ENCODE data around the gene SCP2. TPM values are rescaled to one million over a fixed set of nuclear protein-coding genes. Genes with fewer than 3 reads are reported as not detected.
"Not testable (repeated sequence)": the region's sequence is repeated elsewhere in the genome, so short reads cannot be mapped to it uniquely, and the experiment has no call there.

Gene SCP2
- polyA plus RNA-seq, 1 donor, result 76.4 TPM

- DNase-seq, result no peak
These were observed 9.9 kb upstream of the SCP2 start for GRCh38 chr1:52917156-52917555.

GRCh38 chr1:52917581-52917980, 9.5 kb upstream of the SCP2 start:
- no peak for DNase-seq

DNA sequence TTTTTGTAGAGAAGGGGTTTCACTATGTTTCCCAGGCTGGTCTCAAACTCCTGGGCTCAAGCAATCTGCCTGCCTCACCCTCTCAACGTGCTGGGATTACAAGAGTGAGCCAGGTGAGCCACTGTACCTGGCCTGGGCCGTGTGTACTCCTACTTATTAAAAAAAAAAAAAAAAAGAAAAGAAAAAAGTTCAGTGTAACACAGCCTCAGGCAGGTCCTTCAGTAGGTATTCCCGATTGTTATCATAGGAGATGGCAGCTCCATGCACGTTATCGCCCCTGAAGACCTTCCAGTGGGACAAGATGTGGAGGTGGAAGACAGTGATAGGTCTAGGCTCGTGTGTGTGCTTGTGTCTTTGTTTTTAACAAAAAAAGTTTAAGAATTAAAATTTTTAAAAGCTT, 8.9 kb upstream of the SCP2 start:
- DNase-seq, result no peak

DNA sequence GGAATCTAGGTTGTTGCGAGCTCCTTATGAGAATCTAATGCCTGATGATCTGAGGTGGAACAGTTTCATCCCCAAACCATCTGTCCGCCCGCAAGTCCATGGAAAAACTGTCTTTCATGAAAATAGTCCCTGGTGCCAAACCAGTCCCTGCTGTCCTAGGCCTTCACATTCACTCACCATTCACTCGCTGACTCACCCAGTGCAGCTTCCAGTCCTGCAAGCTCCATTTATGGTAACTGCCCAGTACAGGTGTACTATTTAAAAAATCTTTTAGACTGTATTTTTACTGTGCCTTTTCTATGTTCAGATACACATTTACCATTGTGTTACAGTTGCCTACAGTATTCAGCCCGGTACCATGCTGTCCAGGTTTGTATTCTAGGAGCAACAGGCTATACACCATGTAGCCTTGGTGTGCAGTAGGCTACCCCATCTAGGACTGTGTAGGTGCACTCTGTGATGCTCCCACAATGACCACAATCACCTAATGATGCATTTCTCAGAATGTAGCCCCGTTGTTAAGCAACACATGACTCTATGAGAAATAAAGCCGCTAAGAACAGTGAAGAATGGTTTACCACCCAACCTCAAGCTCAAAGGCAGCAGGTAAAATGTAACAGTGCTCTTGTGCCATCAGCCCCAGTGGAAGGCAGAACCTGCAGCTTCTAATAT, 7.9 kb upstream of the SCP2 start:
- DNase-seq, result no peak

GRCh38 chr1:52919723-52920483, 7.2 kb upstream of the SCP2 start:
- no peak for DNase-seq

DNA sequence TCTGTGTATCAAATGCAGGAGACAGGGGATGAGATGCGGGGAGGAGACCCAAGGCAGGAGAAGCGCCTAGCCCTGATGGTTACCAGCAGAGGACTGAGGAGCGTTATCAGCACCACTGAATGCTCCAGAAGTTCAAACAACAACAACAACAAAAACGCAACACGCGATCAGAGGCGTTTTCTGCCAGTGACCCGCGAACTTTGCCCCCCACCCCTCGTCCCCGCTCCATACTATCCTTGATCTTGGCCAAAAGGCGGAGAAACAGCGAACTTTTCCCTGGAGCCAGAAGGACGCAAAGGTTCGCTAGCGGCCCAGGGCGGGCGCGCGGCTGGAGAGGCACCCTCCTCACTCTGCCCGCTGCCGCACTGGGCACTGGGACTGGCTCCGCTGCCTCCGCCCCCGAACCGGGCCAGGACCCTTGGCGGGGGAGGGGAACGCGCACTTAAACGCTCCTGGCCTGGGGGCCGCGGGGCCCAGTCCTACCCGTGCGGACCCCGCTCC, 6.2 kb upstream of the SCP2 start:
- no peak for DNase-seq

GRCh38 chr1:52925571-52926005, 1.5 kb upstream of the SCP2 start:
- no peak for DNase-seq

- DNase-seq, result no peak
These were observed 238 bp upstream of the SCP2 start for GRCh38 chr1:52926864-52927211.

DNA sequence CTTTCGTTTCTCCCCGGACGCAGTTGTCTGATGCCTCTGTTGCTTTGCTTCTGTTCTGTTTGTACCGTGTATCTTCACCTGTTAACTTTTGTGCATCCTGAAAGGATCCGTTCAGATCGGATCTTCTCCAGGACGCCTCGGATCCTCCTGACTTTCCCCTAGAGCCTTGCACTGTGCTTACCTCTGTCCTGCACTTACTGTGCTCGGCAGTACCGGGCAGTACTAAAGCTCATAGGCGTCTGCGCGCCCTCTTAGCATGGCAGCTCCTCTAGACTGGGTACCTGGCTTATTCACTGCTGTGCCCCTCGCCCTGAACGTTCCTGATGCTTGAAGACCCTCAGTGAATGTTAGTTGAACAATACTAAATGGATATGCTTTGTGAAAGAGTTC, 934 bp downstream of the SCP2 start:
- no peak for DNase-seq

GRCh38 chr1:52929019-52929418, 1.9 kb downstream of the SCP2 start:
- no peak for DNase-seq

- no peak for DNase-seq
These were observed 10.5 kb downstream of the SCP2 start for GRCh38 chr1:52937433-52938182.

GRCh38 chr1:52938183-52938451, 11.0 kb downstream of the SCP2 start:
- DNase-seq, result no peak

DNA sequence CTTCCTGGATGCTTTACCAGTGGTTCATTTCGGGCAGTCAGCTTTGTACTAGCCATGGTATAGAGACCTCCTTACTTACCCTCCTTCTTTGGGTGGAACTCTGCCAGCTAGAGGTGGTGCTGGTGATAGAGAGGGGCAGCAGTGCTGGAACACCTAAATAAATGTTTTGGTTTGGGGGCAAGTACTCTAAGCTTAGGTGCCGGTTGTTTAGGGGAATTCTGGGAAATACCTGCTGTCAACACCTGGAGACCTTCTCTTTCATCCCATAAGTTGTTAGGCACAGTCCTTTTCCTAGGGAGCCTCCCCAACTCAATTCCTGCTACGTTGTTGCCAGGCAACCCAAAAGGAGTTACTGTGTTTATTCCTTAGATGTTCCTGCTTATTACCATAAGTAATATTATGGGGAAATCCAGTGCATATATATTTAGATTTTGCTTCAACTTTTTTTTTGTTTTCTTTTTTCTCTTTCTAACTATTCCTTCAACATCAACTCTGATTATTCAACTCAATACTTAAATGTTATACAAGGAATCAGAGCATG, 16.9 kb downstream of the SCP2 start:
- no peak for DNase-seq

DNA sequence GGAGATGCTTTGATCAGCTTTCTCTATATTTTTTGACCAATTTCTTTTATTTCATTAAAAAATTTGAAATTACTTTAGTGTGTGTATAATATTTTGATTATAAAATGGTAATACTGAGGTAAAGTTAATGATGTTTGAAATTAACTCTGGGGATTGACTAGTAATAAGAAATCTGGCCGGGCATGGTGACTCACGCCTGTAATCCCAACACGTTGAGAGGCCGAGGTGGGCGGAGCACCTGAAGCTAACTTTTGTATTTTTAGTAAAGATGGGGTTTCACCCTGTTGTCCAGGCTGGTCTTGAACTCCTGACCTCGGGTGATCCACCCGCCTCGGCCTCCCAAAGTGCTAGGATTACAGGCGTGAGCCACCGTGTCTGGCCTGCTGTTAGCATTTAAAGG, 17.5 kb downstream of the SCP2 start:
- DNase-seq, result no peak

DNA sequence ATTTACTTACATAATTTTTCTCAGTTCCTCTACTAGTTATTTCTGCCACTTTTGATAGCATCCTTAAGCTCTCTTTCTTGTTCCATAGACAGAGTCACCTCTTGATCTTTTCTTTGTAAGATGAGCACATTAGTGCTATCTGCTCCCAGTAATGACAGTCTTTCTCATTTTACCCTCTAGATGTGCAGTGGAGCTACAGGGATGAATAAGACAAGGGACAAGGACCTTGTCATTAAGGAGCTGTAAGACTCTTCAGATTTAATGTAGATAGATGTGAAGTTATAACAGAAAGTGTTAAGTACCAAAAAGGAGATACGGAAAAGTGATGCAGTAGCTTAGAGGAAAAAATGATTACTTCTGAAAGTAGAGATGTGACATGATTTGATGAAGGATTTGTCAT, 20.4 kb downstream of the SCP2 start:
- DNase-seq, result no peak

DNA sequence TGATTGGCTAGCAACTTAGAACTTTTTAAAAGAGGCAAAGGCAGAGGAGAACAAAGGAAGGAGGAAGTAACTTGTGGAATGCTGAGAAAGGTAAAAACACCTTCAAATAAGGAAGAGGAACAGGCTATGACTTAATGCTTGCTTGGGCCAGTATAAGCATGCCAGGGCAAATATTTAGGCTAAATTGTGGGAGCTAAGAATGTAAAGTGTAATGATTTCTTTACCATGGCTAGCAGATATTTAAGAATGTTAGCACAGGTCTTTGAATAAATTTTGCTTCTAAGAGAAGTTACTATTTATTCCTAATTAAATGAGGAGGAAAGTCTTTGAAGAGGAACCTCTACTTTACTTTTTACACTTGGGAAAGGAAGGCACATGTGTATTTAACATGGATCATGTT, 22.5 kb downstream of the SCP2 start:
- not testable (repeated sequence) for DNase-seq

GRCh38 chr1:52952112-52952511, 25.0 kb downstream of the SCP2 start:
- no peak for DNase-seq

DNA sequence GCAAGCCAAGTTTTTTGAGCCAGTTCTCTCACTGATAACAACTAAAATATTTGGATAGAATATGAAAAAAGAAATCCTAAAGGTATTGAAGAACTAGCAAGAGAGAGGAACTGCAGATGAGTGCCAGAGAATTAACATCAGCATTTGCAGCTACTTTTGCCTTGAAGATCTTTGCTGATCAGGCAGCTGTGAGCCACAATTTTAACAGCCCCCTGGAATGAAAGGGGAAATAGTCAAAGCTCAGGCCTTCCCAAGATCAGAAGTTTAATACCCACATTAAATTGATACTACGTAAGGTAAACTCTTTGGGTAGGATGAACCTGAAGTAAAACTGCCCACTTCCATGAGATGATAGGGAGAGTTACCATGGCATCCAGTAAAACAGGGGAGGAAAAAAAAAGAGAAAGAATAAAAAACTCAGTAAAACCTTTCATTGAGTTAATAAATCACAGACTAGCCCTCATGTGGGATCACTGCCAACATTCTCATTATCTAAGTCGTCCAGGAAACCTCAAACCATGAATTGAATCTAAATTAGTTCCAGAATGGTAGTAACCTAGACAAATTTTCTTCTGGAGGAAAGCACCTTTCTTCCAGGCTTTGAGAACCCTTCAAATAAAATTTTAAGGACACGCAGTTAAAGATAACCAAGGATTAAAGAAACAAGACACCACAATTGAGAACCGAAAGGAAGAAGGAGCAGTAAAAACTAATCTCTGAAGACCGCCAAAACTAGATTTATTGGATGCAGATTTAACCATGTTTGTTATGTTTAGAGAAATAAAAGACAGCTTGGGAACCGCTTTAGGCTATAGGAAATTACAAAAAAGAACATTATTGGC, 28.3 kb downstream of the SCP2 start:
- peak; percentile 9 for DNase-seq

GRCh38 chr1:52963101-52963500, 36.0 kb downstream of the SCP2 start:
- DNase-seq, result no peak

GRCh38 chr1:52967666-52968065, 40.6 kb downstream of the SCP2 start:
- DNase-seq, result no peak

GRCh38 chr1:52969234-52969633, 42.2 kb downstream of the SCP2 start:
- not testable (repeated sequence) for DNase-seq

DNA sequence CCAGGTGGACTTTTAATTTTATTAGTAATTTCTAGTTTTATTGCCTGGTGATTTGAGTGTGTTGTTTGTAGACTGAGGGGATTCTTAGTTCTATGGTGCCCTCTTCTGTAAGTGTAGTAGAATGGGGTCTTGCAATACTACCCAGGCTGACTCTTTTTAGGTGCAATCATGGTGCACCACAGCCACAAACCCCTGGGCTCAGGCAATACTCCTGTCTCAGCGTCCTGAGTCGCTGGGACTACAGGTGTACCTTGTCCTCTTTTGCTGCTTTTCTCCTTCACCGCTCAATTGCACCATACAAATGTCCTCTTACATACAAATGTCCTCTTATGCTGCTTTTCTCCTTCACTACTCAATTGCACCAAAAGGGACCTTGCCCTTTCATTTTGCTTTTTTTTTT, 43.1 kb downstream of the SCP2 start:
- no peak for DNase-seq

GRCh38 chr1:52973841-52974240, 46.8 kb downstream of the SCP2 start:
- no peak for DNase-seq
